Osteoblast (primary cell): ENCODE measurements around the gene ANO4. TPM values are rescaled to one million over a fixed set of nuclear protein-coding genes. Genes with fewer than 3 reads are reported as not detected.
A peak's percentile ranks its signal among the peaks of the same experiment; 100 is the strongest.

ENCODE experiments used
- DNase-seq: peaks from one replicate; pipeline ENCODE4 v3.0.0; 2011; ENCODE audit warnings: low spot score, mixed read lengths; ENCODE audit not compliant: insufficient read length; ENCODE audit errors: missing footprints
- H2AFZ ChIP-seq: 2 replicates; pipeline ENCODE4 v1.6.0; 2011; ENCODE audit warnings: mild to moderate bottlenecking, low read length
- H3K27ac ChIP-seq: 2 replicates; pipeline ENCODE4 v1.5.1; 2011; ENCODE audit warnings: mild to moderate bottlenecking, low read depth, low read length, moderate library complexity
- H3K27me3 ChIP-seq: 2 replicates; pipeline ENCODE4 v1.6.0; 2012; ENCODE audit warnings: mild to moderate bottlenecking, control low read depth, inconsistent platforms, low read length, moderate library complexity; ENCODE audit not compliant: insufficient read depth
- H3K36me3 ChIP-seq: 2 replicates; pipeline ENCODE4 v1.5.1; 2011; ENCODE audit warnings: mild to moderate bottlenecking, low read length, control low read depth, moderate library complexity; ENCODE audit not compliant: insufficient read depth
- H3K4me1 ChIP-seq: 2 replicates; pipeline ENCODE4 v1.5.1; 2011; ENCODE audit warnings: mild to moderate bottlenecking, low read length, control low read depth, moderate library complexity; ENCODE audit not compliant: insufficient read depth
- H3K4me2 ChIP-seq: 2 replicates; pipeline ENCODE4 v1.6.0; 2011; ENCODE audit warnings: mild to moderate bottlenecking, low read length; ENCODE audit not compliant: insufficient read depth
- H3K4me3 ChIP-seq: fragments of 200-600 bp; sonication (generic); 3 replicates; pipeline ENCODE4 v1.5.1; 2012; ENCODE audit warnings: mild to moderate bottlenecking, low read length, inconsistent platforms; ENCODE audit not compliant: insufficient read depth
- H3K79me2 ChIP-seq: 2 replicates; pipeline ENCODE4 v1.6.0; 2012; ENCODE audit warnings: mild to moderate bottlenecking, low read length, control low read depth, inconsistent platforms; ENCODE audit not compliant: insufficient read depth
- H3K9me3 ChIP-seq: 2 replicates; pipeline ENCODE4 v1.5.1; 2011; ENCODE audit warnings: low read depth, low read length, control low read depth
- H4K20me1 ChIP-seq: 2 replicates; pipeline ENCODE4 v1.6.0; 2012; ENCODE audit warnings: mild to moderate bottlenecking, low read length, control low read depth; ENCODE audit not compliant: insufficient read depth
- total RNA-seq: library from RNA; depleted of rRNA; stranded (reverse); fragments of >200 nt; gene quantifications from 2 replicates; pipeline ENCODE4 v1.2.3, GENCODE V29; 2012
- TF ChIP-seq, protein P1 (sequence below): IDR thresholded peaks from 2 replicates; pipeline ENCODE4 v1.5.1; 2011; ENCODE audit warnings: mild to moderate bottlenecking, low read depth, low read length, moderate library complexity; ENCODE audit errors: extremely low read depth

ANO4 gene
- total RNA-seq, 1 donor, result not detected

DNA sequence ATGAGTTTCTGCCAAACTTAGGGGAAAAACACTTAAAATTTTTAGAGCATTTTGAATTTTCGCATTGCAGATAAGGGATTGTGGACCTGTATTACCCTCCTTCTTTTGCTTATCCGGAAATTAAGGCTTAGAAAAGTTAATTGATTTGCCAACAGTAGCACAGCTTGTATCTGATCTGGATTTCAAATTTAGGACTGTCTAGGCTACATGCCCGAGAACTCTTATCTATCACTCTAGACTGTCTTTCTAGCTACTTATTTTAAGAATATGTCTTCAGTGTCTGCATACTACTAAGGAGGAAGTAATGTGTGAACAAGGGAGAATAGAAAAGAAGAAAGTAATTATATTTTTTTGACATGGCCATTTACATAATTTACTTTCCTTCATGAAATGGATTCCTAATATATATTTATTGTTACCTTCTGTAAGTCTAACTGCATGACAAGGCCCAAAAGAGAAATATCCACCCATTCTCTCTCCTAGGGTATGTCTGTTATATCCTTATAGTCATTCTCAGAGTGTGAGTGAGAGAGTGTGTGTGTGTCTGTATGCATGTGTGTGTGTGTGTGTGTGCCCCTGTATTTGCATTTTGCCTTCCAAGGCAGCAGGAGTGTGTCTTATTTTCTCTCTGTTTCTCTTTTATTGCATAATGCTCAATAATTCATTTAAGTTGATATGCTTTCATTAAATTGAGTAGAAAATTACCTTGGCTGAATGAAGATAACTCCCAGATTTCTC, 283.4 kb downstream of the ANO4 start:
- Histone ChIP-seq H3K4me2 (no peak overlapping the region), H3K36me3 (no peaks in the 10 kb centered on the region), H3K27me3 (no peaks in the 10 kb centered on the region), H3K79me2 (no peaks in the 10 kb centered on the region), H4K20me1 (no peaks in the 10 kb centered on the region), H3K9me3 (no peaks in the 10 kb centered on the region), H2AFZ (no peak overlapping the region), H3K4me1 (no peaks in the 10 kb centered on the region), H3K27ac (no peak overlapping the region), H3K4me3 (no peak overlapping the region)
- no peak for DNase-seq
- TF ChIP-seq, protein P1, sequence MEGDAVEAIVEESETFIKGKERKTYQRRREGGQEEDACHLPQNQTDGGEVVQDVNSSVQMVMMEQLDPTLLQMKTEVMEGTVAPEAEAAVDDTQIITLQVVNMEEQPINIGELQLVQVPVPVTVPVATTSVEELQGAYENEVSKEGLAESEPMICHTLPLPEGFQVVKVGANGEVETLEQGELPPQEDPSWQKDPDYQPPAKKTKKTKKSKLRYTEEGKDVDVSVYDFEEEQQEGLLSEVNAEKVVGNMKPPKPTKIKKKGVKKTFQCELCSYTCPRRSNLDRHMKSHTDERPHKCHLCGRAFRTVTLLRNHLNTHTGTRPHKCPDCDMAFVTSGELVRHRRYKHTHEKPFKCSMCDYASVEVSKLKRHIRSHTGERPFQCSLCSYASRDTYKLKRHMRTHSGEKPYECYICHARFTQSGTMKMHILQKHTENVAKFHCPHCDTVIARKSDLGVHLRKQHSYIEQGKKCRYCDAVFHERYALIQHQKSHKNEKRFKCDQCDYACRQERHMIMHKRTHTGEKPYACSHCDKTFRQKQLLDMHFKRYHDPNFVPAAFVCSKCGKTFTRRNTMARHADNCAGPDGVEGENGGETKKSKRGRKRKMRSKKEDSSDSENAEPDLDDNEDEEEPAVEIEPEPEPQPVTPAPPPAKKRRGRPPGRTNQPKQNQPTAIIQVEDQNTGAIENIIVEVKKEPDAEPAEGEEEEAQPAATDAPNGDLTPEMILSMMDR, result no peak

DNA sequence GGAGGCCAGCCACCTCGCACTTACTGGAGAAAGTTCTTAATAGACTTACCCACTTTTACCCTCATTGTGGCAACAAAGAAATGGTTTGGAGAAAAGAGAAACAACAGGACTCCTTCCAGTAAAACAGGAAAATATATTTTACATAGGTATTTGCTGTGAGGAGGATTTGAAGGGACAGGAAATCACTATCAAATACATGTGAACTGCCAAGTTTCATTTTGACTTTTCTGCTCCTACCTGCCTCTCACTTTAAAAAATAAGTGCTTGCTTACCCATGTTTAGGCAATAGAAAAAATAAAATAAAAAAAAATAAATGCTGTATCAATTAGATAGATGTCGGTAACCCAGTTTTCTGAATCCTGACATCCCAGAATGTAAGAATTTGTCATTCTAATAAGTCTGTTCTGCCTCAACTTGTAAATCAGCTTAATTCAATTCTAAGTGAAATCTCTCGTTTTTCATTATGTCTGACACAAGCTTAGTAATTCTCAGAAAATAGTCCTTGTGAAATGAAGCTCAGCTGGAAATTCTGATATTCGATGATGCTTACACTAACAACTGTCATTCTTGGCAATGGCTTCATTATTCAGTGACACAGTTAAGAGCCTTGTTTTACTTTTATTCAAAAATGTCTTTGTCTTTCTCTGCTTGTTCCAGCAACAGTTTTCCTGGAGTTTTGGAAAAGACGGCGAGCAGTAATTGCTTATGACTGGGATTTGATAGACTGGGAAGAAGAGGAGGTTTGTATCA, 284.1 kb downstream of the ANO4 start:
- Histone ChIP-seq H2AFZ (no peak overlapping the region), H3K4me1 (no peaks in the 10 kb centered on the region), H3K27me3 (no peaks in the 10 kb centered on the region), H3K36me3 (no peaks in the 10 kb centered on the region), H3K27ac (no peak overlapping the region), H3K79me2 (no peaks in the 10 kb centered on the region), H3K4me3 (no peak overlapping the region), H4K20me1 (no peaks in the 10 kb centered on the region), H3K4me2 (no peak overlapping the region), H3K9me3 (no peaks in the 10 kb centered on the region)
- TF ChIP-seq, protein P1, result no peak
- no peak for DNase-seq

DNA sequence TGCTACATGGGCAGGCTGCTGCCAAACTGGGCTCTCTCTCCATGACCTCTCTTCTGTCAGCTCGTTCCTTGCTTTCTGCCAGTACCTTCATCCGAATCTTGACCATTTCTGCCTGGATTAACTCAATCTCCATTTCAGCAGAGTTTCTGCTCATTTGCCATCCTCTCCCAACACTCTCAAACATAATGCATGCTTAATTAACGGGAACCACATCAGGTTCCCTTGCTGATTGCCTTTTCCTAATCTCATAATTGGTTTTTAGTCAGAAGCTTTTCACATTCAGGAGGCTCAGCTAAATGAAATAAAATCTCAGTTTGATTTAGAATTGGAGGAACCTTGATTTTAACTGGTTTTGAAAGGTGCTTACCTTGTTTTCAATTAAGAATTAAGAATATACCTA, 288.1 kb downstream of the ANO4 start:
- Histone ChIP-seq H3K79me2 (no peaks in the 10 kb centered on the region), H3K4me2 (no peak overlapping the region), H3K36me3 (no peaks in the 10 kb centered on the region), H3K4me1 (no peaks in the 10 kb centered on the region), H2AFZ (no peak overlapping the region), H3K27ac (no peak overlapping the region), H3K4me3 (no peak overlapping the region), H3K27me3 (no peaks in the 10 kb centered on the region), H4K20me1 (no peaks in the 10 kb centered on the region), H3K9me3 (no peaks in the 10 kb centered on the region)
- DNase-seq, result no peak
- TF ChIP-seq, protein P1, result no peak

DNA sequence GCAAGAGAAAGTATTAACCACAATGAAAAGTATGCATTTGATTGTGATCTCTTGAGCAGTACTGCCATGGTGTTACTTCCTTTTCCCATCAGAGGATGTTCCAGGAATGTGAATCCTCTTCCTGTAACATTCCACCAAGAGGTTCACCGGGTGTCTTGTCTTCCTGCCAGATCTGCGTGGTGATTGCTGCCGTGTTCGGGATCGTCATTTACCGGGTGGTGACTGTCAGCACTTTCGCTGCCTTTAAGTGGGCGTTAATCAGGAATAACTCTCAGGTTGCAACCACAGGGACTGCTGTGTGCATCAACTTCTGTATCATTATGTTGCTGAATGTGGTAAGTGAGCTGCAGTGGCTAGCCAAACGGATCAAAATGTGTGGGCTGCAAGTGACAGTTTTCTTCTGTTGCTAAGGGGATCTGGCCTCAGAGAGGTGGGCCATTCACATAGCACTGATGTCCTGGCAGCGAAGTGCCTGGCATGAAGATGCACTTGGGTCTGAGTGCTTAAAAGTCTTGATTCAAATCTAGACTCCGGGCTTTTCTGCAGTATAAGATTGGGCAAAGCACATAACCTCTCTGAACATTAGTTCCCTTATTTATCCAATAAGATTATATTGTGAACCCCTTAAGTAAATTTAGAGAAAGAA, 292.0 kb downstream of the ANO4 start:
- Histone ChIP-seq H3K4me2 (peak overlapping the region; percentile 46), H3K27ac (no peak overlapping the region), H2AFZ (no peak overlapping the region), H3K79me2 (no peaks in the 10 kb centered on the region), H4K20me1 (no peaks in the 10 kb centered on the region), H3K27me3 (no peaks in the 10 kb centered on the region), H3K4me1 (no peaks in the 10 kb centered on the region), H3K4me3 (no peak overlapping the region), H3K9me3 (no peaks in the 10 kb centered on the region), H3K36me3 (no peaks in the 10 kb centered on the region)
- TF ChIP-seq, protein P1, result no peak
- DNase-seq, result no peak
